Neuron (in vitro differentiated cells): ENCODE data around the gene VSIG10L.

Source experiments
- H2AFZ ChIP-seq: one replicate; pipeline ENCODE4 v1.6.1; 2013; ENCODE audit warnings: low read depth, mild to moderate bottlenecking, inconsistent platforms, low read length, moderate library complexity
- H3K27me3 ChIP-seq: one replicate; pipeline ENCODE4 v1.6.1; 2013; ENCODE audit warnings: low read length; ENCODE audit not compliant: insufficient read depth
- H3K36me3 ChIP-seq: one replicate; pipeline ENCODE4 v1.6.1; 2013; ENCODE audit warnings: low read length; ENCODE audit not compliant: insufficient read depth
- H3K4me1 ChIP-seq: one replicate; pipeline ENCODE4 v1.6.1; 2013; ENCODE audit warnings: low read length; ENCODE audit not compliant: insufficient read depth
- H3K4me3 ChIP-seq: 2 replicates; pipeline ENCODE4 v1.5.1; 2013; ENCODE audit warnings: mild to moderate bottlenecking, low read length, moderate library complexity
- H3K9me3 ChIP-seq: one replicate; pipeline ENCODE4 v1.6.1; 2013; ENCODE audit warnings: low read length

VSIG10L gene

DNA sequence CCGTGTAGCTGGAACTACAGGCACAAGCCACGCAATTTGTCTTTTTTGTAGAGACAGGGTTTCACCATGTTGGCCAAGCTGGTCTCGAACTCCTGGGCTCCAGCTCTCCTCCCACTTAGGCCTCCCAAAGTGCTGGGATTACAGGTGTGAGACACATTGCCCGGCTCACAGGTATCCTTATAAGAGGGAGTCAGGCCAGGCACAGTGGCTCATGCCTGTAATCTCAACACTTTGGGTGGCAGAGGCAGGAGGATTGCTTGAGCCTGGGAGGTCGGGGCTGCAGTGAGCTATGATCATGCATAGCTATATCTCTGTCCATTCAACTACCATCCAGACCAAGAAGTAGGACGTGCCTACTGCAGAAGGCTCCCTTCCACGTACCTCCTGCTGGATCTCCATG lies 40.7 kb downstream of the VSIG10L start:
- no peaks in the 10 kb centered on the region for H3K36me3 ChIP-seq
- no peaks in the 10 kb centered on the region for H3K9me3 ChIP-seq
- peaks cover 7% of the 10 kb centered on the region for H3K4me1 ChIP-seq
- H3K4me3 ChIP-seq: no peak overlapping the region
- H3K27me3 ChIP-seq: no peaks in the 10 kb centered on the region
- no peak overlapping the region for H2AFZ ChIP-seq

DNA sequence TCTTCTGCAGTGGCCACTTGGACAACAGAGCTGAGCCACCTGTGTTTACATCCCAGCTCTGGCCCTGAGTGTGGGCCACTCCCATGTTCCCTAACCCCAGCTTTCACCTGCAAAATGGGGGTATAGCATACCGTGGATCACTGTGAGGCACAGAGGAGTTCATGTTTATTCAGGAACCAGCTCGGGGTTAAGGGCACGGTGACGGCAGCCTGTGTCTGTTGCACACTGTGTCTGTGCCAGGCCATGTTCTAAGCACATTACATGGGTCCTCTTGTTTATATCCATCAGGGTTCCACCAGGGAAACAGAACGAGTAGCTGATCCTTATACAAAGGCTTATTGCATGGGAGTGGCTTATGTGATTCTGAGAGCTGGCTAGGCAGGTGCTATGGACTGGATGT lies 44.5 kb downstream of the VSIG10L start:
- no peaks in the 10 kb centered on the region for H3K36me3 ChIP-seq
- H3K9me3 ChIP-seq: no peaks in the 10 kb centered on the region
- no peak overlapping the region for H3K4me3 ChIP-seq
- peaks cover 13% of the 10 kb centered on the region for H3K27me3 ChIP-seq
- H2AFZ ChIP-seq: no peak overlapping the region
- H3K4me1 ChIP-seq: peaks cover 7% of the 10 kb centered on the region

DNA sequence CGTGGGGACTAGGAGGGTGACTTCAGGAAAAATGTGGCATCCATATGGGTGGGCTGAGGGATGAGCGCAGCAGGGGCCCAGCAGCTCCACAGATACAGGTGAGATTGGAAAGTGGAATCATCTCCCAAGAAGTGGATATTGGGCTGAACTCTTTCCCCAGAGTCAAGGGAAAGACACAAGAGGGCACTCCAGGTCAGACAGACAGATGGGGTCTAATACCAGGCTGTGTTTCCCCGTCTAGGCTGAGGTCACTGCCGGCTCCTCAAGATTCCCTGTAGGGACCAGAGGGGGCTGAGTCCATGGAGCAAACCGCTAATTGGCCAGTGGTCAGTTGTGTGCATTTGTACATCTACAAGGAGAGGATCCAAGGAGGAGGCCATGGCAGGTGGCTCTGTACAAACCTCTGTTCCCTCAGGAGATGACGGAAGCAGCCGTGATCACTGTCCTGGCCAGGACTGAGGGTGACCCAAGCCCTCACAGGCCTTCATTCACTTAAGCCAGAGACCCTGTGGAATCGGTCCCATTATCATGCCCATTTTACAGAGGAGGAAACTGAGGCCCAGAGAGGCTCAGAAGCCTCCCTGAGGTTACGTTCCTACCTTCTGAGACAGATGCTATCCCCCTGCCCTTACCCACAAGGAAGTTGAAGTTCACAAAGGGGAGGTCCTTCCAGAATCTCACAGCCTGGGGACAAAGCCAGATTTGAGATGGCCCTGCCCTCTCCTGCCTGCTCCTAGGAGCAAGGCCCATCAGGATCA lies 45.4 kb downstream of the VSIG10L start:
- Histone ChIP-seq H3K9me3 (no peaks in the 10 kb centered on the region), H3K4me3 (no peak overlapping the region), H3K4me1 (peaks cover 7% of the 10 kb centered on the region), H3K36me3 (no peaks in the 10 kb centered on the region), H2AFZ (no peak overlapping the region), H3K27me3 (peaks cover 13% of the 10 kb centered on the region)

DNA sequence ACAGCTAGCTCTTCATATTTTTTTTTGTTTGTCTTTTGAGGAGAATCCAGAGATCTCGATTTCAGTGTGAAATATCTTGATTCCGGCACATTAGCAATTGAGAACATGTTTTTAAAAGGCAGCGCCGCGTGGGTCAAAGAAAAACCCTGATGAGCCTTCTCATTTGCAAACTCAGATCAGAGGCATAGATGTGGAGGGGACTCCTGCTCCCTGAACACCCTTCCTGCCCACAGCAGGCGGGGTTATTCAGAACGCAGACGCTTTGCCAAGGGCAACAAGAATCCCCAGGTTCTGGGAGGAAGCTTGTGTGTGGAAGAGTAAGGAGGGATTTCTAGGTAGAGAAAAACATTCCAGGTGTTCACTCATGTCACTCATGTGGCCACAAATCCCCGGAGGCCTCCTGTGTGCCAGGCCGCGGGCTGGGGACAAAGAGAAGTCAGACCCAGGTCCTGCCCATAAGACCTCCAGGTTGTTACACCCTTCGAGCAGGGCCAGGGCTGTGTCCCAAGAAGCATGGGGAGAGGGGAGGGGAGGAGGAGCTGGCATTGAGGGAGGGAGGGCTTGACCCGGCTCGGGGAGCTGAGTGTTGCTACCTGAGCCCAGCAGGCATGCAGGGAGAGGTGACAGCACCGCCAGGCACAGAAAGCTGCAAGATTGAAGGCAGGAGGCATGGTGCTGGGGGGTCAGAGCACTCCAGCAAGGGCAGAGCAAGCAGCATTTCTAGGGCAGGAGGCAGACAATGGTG lies 46.4 kb downstream of the VSIG10L start:
- H3K4me3 ChIP-seq: no peak overlapping the region
- no peaks in the 10 kb centered on the region for H3K36me3 ChIP-seq
- H3K4me1 ChIP-seq: peaks cover 4% of the 10 kb centered on the region
- H3K27me3 ChIP-seq: peaks cover 13% of the 10 kb centered on the region
- H2AFZ ChIP-seq: no peak overlapping the region
- no peaks in the 10 kb centered on the region for H3K9me3 ChIP-seq

DNA sequence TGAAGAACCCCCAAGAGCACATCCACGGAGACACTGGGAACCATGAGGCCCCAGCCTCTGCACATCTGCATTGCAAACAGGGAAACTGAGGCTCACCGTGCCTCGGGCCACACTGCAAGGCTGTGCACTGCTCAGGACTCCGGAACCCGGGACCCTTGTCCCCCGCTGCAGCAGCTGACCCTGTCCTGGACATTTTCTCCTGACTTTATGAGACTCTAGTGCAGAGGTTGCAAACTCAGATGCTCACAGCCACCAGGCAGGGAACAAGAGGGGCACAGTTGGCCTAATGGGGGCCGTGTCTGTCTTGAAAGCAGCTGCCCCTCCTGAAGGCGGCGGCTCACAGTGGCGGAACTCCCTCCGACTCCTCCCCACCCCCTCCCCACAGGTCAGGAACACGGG lies 47.0 kb downstream of the VSIG10L start:
- Histone ChIP-seq H2AFZ (no peak overlapping the region), H3K36me3 (no peaks in the 10 kb centered on the region), H3K9me3 (no peaks in the 10 kb centered on the region), H3K4me3 (no peak overlapping the region), H3K4me1 (no peaks in the 10 kb centered on the region), H3K27me3 (peaks cover 13% of the 10 kb centered on the region)

DNA sequence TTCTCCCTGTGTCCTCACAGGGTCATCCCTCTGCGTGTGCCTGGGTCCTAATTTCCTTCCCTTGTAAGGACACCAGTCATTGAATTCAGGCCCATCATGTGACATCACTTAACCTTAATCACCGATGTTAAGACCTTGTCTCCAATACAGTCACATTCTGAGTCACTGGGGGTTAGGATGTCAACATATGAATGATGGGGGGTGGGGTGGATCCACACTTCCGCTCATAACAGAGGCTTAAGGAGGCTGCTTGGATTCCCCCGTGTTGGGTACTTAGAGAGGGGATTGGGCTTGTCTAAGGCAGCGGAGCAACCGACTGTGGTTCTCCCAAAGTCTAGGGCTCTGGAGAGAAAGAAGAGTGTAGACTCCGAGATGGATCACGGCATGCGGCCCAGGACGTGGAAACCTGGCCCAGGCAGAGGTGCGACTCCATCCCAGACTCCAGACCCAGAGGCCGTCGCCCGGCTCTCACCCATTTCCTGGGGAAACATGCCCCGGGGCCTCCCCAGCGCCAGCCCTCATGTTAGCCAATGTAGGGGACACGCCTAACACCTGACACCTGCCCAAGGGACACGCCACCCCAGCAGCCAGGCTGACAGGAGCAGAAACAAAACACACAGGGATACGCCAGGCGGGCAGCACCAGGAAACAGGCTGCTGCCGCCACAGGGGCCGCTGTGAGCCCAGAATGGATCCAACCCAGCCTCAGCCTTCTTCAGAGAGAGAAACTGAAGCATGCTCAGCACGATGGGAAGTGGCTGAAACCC lies 47.5 kb downstream of the VSIG10L start:
- H3K4me1 ChIP-seq: no peaks in the 10 kb centered on the region
- H3K36me3 ChIP-seq: no peaks in the 10 kb centered on the region
- H3K4me3 ChIP-seq: no peak overlapping the region
- no peaks in the 10 kb centered on the region for H3K9me3 ChIP-seq
- no peak overlapping the region for H2AFZ ChIP-seq
- peaks cover 13% of the 10 kb centered on the region for H3K27me3 ChIP-seq

DNA sequence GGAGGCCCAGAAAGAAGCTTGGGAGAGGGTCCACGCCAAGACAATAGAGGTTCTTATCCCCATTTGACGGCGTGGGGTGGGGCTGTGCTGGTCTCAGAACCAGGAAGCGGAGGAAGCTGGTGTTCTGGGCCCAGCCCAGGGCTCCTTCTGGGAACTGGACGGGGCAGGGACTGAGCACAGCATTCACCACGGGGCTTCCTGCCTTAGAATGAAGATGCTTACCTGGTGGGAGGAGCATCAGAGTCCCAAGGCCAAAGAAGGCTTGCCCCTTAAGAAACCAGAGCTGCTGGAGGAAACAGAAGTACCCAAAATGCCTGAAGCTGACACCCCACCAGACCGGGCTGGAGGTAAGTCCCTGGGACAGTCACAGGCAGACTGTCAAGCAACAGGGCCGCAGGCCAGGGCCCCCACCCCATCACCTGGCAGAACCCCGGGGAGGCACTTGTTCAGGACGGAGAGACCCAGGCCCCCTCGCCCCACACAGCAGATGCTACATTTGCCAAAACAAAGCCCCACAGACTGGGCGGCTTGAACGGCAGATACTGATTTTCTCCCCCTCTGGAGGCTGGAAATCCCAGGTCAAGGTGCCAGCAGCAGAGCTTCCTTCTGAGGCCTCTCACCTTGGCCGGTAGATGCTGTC lies 48.2 kb downstream of the VSIG10L start:
- peaks cover 13% of the 10 kb centered on the region for H3K27me3 ChIP-seq
- H2AFZ ChIP-seq: no peak overlapping the region
- H3K4me1 ChIP-seq: no peaks in the 10 kb centered on the region
- no peak overlapping the region for H3K4me3 ChIP-seq
- H3K36me3 ChIP-seq: no peaks in the 10 kb centered on the region
- no peaks in the 10 kb centered on the region for H3K9me3 ChIP-seq

DNA sequence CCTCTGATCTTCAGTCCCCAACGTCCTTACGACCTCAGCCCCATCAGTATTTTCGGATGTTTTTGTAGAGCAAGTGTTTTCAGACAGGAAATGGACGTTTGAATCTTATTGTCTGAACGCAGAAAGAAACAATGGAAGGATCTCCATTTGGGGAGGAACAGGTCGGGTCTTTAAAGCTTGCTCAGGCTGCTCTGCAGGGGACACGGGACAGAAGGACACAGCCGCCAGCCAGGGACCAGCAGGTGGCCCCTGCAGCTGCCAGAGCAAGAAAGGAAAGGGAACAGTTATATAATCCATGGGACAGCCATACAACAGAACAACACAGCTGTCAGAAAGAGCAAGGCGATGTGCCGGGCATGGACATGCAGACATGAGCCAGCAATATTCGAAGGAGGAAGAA lies 49.0 kb downstream of the VSIG10L start:
- no peak overlapping the region for H3K4me3 ChIP-seq

DNA sequence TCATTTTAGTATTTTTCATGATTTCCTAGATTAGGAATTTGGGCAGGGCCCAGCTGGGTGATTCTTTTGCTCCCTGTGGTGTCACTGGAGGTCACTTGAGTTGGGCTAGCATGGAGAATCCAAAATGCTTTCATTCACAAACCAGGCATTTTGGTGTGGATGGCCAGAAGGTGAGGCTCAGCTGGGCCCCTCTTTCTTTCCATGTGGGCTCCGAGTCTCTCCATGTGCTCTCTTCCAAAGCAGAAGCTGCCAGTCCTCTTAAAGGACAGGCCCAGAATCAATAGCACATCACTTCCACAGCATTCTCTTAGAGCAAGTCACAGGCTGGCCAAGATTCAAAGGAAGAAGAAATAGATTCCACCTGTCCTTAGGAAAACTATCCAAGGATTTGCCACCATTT lies 52.3 kb downstream of the VSIG10L start:
- H2AFZ ChIP-seq: no peak overlapping the region
- H3K4me3 ChIP-seq: no peak overlapping the region
- no peaks in the 10 kb centered on the region for H3K36me3 ChIP-seq
- no peaks in the 10 kb centered on the region for H3K4me1 ChIP-seq
- H3K27me3 ChIP-seq: peaks cover 8% of the 10 kb centered on the region
- no peaks in the 10 kb centered on the region for H3K9me3 ChIP-seq

More for the DNA sequence above, 49.0 kb downstream of the VSIG10L start:
- Histone ChIP-seq H3K9me3 (no peaks in the 10 kb centered on the region), H3K27me3 (peaks cover 13% of the 10 kb centered on the region), H3K36me3 (no peaks in the 10 kb centered on the region), H2AFZ (no peak overlapping the region), H3K4me1 (no peaks in the 10 kb centered on the region)

DNA sequence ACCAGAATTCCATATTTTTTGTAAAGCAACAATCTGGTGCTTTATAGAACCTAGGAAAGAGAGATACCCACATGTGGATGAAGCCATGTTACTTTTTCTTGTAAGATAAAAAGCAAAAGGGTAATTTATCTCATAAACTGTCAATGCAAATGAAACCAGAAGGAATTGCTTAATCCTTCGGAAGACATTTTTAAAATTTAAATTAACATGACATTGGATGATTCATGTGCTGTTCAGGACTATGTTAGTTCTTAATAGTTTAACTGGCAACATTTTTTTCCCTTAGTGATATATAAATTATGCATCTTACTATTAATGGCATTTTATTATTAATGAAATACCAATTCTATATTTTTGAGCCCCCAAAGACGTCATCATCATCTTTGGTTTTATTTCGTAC lies 56.3 kb downstream of the VSIG10L start:
- H3K9me3 ChIP-seq: no peaks in the 10 kb centered on the region
- no peak overlapping the region for H2AFZ ChIP-seq
- H3K4me1 ChIP-seq: no peaks in the 10 kb centered on the region
- no peaks in the 10 kb centered on the region for H3K27me3 ChIP-seq
- H3K4me3 ChIP-seq: no peak overlapping the region
- H3K36me3 ChIP-seq: no peaks in the 10 kb centered on the region

DNA sequence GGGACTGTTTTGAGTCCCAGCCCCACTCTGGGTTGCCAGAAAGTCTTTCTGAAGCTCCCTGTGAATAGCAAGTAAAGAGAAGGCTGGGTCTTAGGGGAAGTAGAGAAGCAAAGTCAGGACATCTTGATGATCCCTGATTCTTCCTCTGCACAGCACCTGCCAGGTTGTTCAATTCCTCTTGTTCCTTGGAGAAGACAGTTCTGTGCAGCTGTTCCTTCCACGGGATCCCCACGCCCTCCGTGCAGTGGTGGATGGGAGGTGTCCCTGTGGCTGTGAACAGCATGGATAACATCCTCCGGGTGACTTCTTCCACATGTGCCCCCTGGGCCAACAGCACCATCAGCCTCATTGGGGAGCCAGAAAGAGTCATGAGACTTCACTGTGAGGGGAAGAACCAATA lies 59.6 kb downstream of the VSIG10L start:
- H2AFZ ChIP-seq: no peak overlapping the region
- no peak overlapping the region for H3K4me3 ChIP-seq
- H3K27me3 ChIP-seq: no peaks in the 10 kb centered on the region
- H3K36me3 ChIP-seq: no peaks in the 10 kb centered on the region
- no peaks in the 10 kb centered on the region for H3K4me1 ChIP-seq
- H3K9me3 ChIP-seq: no peaks in the 10 kb centered on the region
